GM18951 (cell line): ENCODE results near the gene TAL1.

Experiments used
- POLR2A ChIP-seq: IDR thresholded peaks from 4 replicates; pipeline ENCODE4 v1.6.1; 2011; ENCODE audit warnings: mild to moderate bottlenecking; ENCODE audit not compliant: insufficient read length, insufficient read depth; ENCODE audit errors: extremely low read depth
- in situ Hi-C: fragments of 300-500 bp; cut with MboI; formaldehyde crosslinking; loops from one replicate; pipeline ENCODE4 v1.12.0; 2022; ENCODE audit warnings: low sequenced_read_pairs, mixed read lengths, inconsistent platforms; ENCODE audit not compliant: unreplicated experiment

TAL1 gene

GRCh38 chr1:47178020-47178419 is 54.0 kb downstream of the TAL1 start:
- in situ Hi-C loops, result no loop called here
- TF ChIP-seq POLR2A, result no peak

DNA sequence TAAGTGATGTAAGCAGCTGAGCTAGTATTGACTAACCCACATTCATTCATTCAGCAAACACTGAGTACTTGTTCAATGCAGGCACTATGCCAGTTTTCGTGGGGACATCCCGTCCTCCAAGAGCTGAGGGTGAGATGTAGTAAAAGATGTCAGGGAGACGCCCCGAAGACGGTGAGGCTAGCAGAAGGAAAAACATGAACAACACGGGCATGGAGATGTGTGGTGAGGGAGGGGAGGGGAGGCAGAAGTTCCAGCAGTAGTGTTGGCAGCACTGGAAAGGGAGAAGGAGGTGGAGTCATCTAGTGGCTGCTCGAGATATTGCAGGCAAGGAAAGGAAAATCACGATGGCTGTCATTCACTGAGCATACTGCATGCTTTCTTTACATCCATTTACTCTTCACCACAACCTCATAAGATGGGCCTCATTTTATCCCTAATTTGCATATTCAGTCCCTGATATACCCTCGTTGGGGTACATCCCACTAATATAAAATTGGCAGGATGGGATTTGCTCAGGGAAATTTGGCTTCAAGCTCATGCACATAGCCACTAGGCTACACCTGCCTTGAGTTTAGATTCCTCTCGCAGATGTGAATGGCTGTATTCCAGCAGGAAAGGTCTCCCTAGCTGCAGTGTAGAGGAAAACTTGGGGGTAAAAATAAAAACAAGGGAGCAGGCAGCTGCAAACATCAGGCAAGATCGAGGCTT is 56.6 kb downstream of the TAL1 start:
- no peak for TF ChIP-seq POLR2A
- in situ Hi-C loops, result no loop called here

DNA sequence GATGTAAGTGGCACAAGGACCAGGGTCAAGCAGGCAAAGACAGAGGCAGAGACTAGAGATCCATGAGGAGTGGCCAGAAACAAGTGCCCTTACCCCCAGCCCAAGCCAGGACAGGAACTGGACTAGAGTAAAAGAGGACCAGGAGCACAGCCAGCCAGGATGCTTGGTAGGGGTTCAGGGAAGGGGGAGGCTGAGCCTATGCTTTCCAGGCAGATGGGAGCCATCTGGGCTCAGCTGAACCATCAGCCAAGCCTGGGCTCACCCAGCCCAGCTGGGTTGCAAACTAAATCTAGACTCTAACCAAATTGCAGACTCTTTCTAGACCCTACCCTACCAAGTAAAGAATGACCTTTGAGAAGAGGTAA is 57.4 kb downstream of the TAL1 start:
- TF ChIP-seq POLR2A, result no peak
- in situ Hi-C loops, result no loop called here

DNA sequence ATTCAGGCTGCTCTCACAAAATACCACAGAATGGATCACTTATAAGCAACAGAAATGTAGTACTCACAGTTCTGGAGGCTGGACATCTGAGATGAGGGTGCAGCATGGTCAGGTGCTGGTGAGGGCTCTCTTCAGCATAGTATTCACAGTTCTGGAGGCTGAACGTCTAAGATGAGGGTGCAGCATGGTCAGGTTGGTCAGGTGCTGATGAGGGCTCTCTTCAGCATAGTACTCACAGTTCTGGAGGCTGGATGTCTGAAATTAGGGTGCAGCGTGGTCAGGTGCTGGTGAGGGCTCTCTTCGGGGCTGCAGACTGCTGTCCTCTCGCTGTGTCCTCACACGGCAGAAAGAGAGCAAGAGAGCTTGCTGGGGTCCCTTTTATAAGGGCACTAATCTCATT is 59.2 kb downstream of the TAL1 start:
- in situ Hi-C loops, result no loop called here
- no peak for TF ChIP-seq POLR2A
